Upper lobe of left lung (tissue), 6 donors: ENCODE data around the gene MEF2A. TPM values are rescaled to one million over a fixed set of nuclear protein-coding genes. Genes with fewer than 3 reads are reported as not detected.

Source experiments
- ATAC-seq, 2 donors: fragments of 200-7000 bp; cut with Tn5 transposase; one replicate each; pipeline ENCODE4 v1.9.1; 2022; ENCODE audit warnings: mild to moderate bottlenecking in 2 of 2, moderate library complexity in 2 of 2; ENCODE audit not compliant: low FRiP score in 2 of 2
- DNase-seq, 2 donors: peaks; one replicate each; pipeline ENCODE4 v3.0.0-alpha.2; 2019 to 2020
- H3K27ac ChIP-seq, 4 donors: fragments of 200-600 bp; sonication (generic); one replicate each; pipeline ENCODE4 v1.5.1; 2016 to 2019
- H3K27me3 ChIP-seq, 4 donors: fragments of 200-600 bp; sonication (generic); one replicate each; pipeline ENCODE4 v1.5.1; 2017 to 2019
- H3K36me3 ChIP-seq, 4 donors: fragments of 200-600 bp; sonication (generic); one replicate each; pipeline ENCODE4 v1.5.1; 2016 to 2019
- H3K4me1 ChIP-seq, 4 donors: fragments of 200-600 bp; sonication (generic); one replicate each; pipeline ENCODE4 v1.5.1; 2018 to 2019
- H3K4me3 ChIP-seq, 4 donors: fragments of 200-600 bp; sonication (generic); one replicate each; pipeline ENCODE4 v1.5.1; 2017 to 2019; ENCODE audit warnings: mild to moderate bottlenecking in 2 of 4, moderate library complexity in 1 of 4
- H3K9me3 ChIP-seq, 4 donors: fragments of 200-600 bp; sonication (generic); one replicate each; pipeline ENCODE4 v1.5.1; 2018 to 2019
- CTCF ChIP-seq, 6 experiments: fragments of 450-650 bp in 4 of 6; fragments of 200-600 bp in 2 of 6; sonication (generic) in 2 of 6; IDR thresholded peaks; one replicate each; pipeline ENCODE4 v1.5.1; 2016 to 2019; ENCODE audit warnings: antibody characterized with exemption in 6 of 6
- EP300 ChIP-seq, 4 donors: sonication (generic); formaldehyde crosslinking; IDR thresholded peaks; one replicate each; pipeline ENCODE4 v1.5.1; 2017; ENCODE audit warnings: antibody characterized with exemption in 4 of 4, control low read depth in 2 of 4
- POLR2A ChIP-seq, 4 donors: fragments of 450-650 bp; IDR thresholded peaks; one replicate each; pipeline ENCODE4 v1.5.1; 2016 to 2017; ENCODE audit warnings: antibody characterized with exemption in 4 of 4, mild to moderate bottlenecking in 2 of 4
- POLR2AphosphoS5 ChIP-seq, 2 donors: sonication (generic); formaldehyde crosslinking; IDR thresholded peaks; one replicate each; pipeline ENCODE4 v1.5.1; 2017; ENCODE audit warnings: antibody characterized with exemption in 2 of 2
- WGBS, 2 donors: methylation state at CpG; one replicate each; pipeline ENCODE4 v1.1.5; 2017 to 2018; 5-methylcytosine and 5-hydroxymethylcytosine counted together
- total RNA-seq, 6 donors: library from RNA; depleted of rRNA in 4 of 6; stranded (reverse); fragments of >200 nt in 4 of 6; gene quantifications; one replicate each; pipeline versions ENCODE4 v1.1.0 to v1.2.1, GENCODE V29; 2016 to 2021
- donor health status: DM: no; HTN: no; CAD: no; lungs with moderate emphysema.
- donor health status: DM: no; HTN: yes; CAD: no; lungs with severe emphysema.

The MEF2A gene
- total RNA-seq, 6 donors from 2014 or later, result 54.9 to 89.1 (median 75.2) TPM

GRCh38 chr15:99616773-99617342, 51.1 kb downstream of the MEF2A start:
- Histone ChIP-seq H3K4me1 (peaks cover 61 to 78% (median 69%) of the 10 kb centered on the region in 4 donors), H3K4me3 (no peak overlapping the region), H3K27ac (peak overlapping the region in 2 of 4 donors; percentile 48 to 49), H3K36me3 (no peaks in the 10 kb centered on the region), H3K27me3 (no peaks in the 10 kb centered on the region), H3K9me3 (no peaks in the 10 kb centered on the region)
- DNase-seq (no peak), ATAC-seq (no peak)
- 80 to 86% methylated on average over 3 of the region's 3 CpGs for WGBS, 2 donors
- TF ChIP-seq CTCF (IDR thresholded peaks at IDR 0.05) (no peak), POLR2A (IDR thresholded peaks at IDR 0.05) (no peak)

- H3K9me3 ChIP-seq, result no peaks in the 10 kb centered on the region
- 73 to 75% methylated on average over 4 to 6 of the region's 6 CpGs for WGBS, 2 donors
- DNase-seq (peak in 1 of 2 donors; percentile 42), ATAC-seq (peak; percentile 43 to 65)
- TF ChIP-seq EP300 (IDR thresholded peaks at IDR 0.05) (no peak), CTCF (IDR thresholded peaks at IDR 0.05) (no peak), POLR2A (IDR thresholded peaks at IDR 0.05) (no peak), POLR2AphosphoS5 (IDR thresholded peaks at IDR 0.05) (no peak)
- H3K36me3 ChIP-seq, result no peaks in the 10 kb centered on the region
- H3K4me1 ChIP-seq, result peaks cover 48 to 61% (median 58%) of the 10 kb centered on the region in 4 donors
- H3K27me3 ChIP-seq, result no peaks in the 10 kb centered on the region
- H3K27ac ChIP-seq, result peak overlapping the region; percentile 58 to 78 (median 68)
- no peak overlapping the region for H3K4me3 ChIP-seq
Measured at GRCh38 chr15:99618941-99619411, 53.2 kb downstream of the MEF2A start.

GRCh38 chr15:99619712-99620111, 53.9 kb downstream of the MEF2A start:
- 44 to 62% methylated on average over 2 of the region's 2 CpGs for WGBS, 2 donors
- Histone ChIP-seq H3K4me1 (peaks cover 41 to 54% (median 50%) of the 10 kb centered on the region in 4 donors), H3K36me3 (no peaks in the 10 kb centered on the region), H3K4me3 (no peak overlapping the region), H3K9me3 (no peaks in the 10 kb centered on the region), H3K27ac (peak overlapping the region; percentile 58 to 78 (median 68)), H3K27me3 (no peaks in the 10 kb centered on the region)
- TF ChIP-seq POLR2AphosphoS5 (IDR thresholded peaks at IDR 0.05) (no peak), CTCF (IDR thresholded peaks at IDR 0.05) (no peak), EP300 (IDR thresholded peaks at IDR 0.05) (no peak), POLR2A (IDR thresholded peaks at IDR 0.05) (no peak)
- ATAC-seq (peak in 1 of 2 donors; percentile 40), DNase-seq (no peak)

- no peak for TF ChIP-seq CTCF (IDR thresholded peaks at IDR 0.05)
- no peak for TF ChIP-seq POLR2A (IDR thresholded peaks at IDR 0.05)
- TF ChIP-seq POLR2AphosphoS5 (IDR thresholded peaks at IDR 0.05), result no peak
- no peak for TF ChIP-seq EP300 (IDR thresholded peaks at IDR 0.05)
- H3K4me3 ChIP-seq, result no peak overlapping the region
- WGBS, 2 donors, result 70 to 75% methylated on average over 6 of the region's 6 CpGs
- H3K4me1 ChIP-seq, result peaks cover 36 to 49% (median 46%) of the 10 kb centered on the region in 4 donors
- no peak for DNase-seq
- no peaks in the 10 kb centered on the region for H3K36me3 ChIP-seq
- H3K9me3 ChIP-seq, result no peaks in the 10 kb centered on the region
- peak overlapping the region; percentile 58 to 78 (median 68) for H3K27ac ChIP-seq
- H3K27me3 ChIP-seq, result no peaks in the 10 kb centered on the region
- no peak for ATAC-seq
Measured at GRCh38 chr15:99620178-99620577, 54.4 kb downstream of the MEF2A start.

- H3K4me3 ChIP-seq, result no peak overlapping the region
- DNase-seq, result no peak
- peak overlapping the region in 1 of 4 donors; percentile 64 for H3K27ac ChIP-seq
- no peaks in the 10 kb centered on the region for H3K27me3 ChIP-seq
- H3K4me1 ChIP-seq, result peaks cover 34 to 35% (median 34%) of the 10 kb centered on the region in 4 donors
- no peak for ATAC-seq
- TF ChIP-seq CTCF (IDR thresholded peaks at IDR 0.05) (no peak), POLR2AphosphoS5 (IDR thresholded peaks at IDR 0.05) (no peak), EP300 (IDR thresholded peaks at IDR 0.05) (no peak), POLR2A (IDR thresholded peaks at IDR 0.05) (no peak)
- H3K36me3 ChIP-seq, result no peaks in the 10 kb centered on the region
- no peaks in the 10 kb centered on the region for H3K9me3 ChIP-seq
Measured at GRCh38 chr15:99621767-99622166, 56.0 kb downstream of the MEF2A start.
